K562 (cell line): ENCODE data around the gene ATRNL1.

ENCODE experiments used
- ATF1 ChIP-seq, 2 experiments: fragments of 450-650 bp in 1 of 2; IDR thresholded peaks; 2 replicates each; pipeline ENCODE4 v1.6.1; 2016; ENCODE audit warnings: missing compliant biosample characterization in 1 of 2, missing genetic modification characterization in 1 of 2
- EP300 ChIP-seq: IDR thresholded peaks from 2 replicates; pipeline ENCODE4 v1.6.1; 2012; ENCODE audit warnings: low read length, improper control_type of control experiment
- FUS ChIP-seq: fragments of 200-400 bp; formaldehyde crosslinking; optimal IDR thresholded peaks from 2 replicates; pipeline ENCODE3; 2017; ENCODE audit warnings: low read depth, low read length
- KLF1 ChIP-seq: fragments of 450-650 bp; IDR thresholded peaks from 2 replicates; pipeline ENCODE4 v1.6.1; 2016; ENCODE audit warnings: missing genetic modification characterization, missing compliant biosample characterization
- MAZ ChIP-seq, 2 experiments: fragments of 450-650 bp in 1 of 2; sonication (generic) in 1 of 2; formaldehyde crosslinking; IDR thresholded peaks in 1 of 2; conservative IDR thresholded peaks in 1 of 2; 2 replicates each; pipeline versions ENCODE4 v1.4.0 to v1.5.0; 2020; ENCODE audit warnings: mild to moderate bottlenecking in 1 of 2, missing genetic modification reagents in 1 of 2
- POLR2A ChIP-seq: fragments of 450-650 bp; conservative IDR thresholded peaks from 2 replicates; pipeline ENCODE4 v1.6.1; 2016
- YY1 ChIP-seq, 3 experiments: IDR thresholded peaks; 2 replicates each; pipeline ENCODE4 v1.6.1; 2011; ENCODE audit warnings: low read length in 2 of 3, mild to moderate bottlenecking in 2 of 3, moderate library complexity in 2 of 3, borderline replicate concordance in 1 of 3, control low read depth in 1 of 3, low read depth in 1 of 3; ENCODE audit not compliant: insufficient read depth in 3 of 3, insufficient replicate concordance in 2 of 3, control insufficient read depth in 1 of 3, insufficient read length in 1 of 3; ENCODE audit errors: extremely low read depth in 1 of 3
- ZNF239 ChIP-seq: fragments of 250-450 bp; sonication (Bioruptor Pico); IDR thresholded peaks from 2 replicates; pipeline ENCODE4 v1.4.0; 2020; ENCODE audit warnings: mild to moderate bottlenecking
- ZNF780A ChIP-seq: fragments of 250-450 bp; sonication (Bioruptor Pico); IDR thresholded peaks from 2 replicates; pipeline ENCODE4 v1.5.0; 2021; ENCODE audit warnings: mild to moderate bottlenecking
- TF ChIP-seq, protein P1 (sequence below), 3 experiments: IDR thresholded peaks in 2 of 3; conservative IDR thresholded peaks in 1 of 3; 2 replicates each; pipeline ENCODE4 v1.5.1; 2011 to 2012; ENCODE audit warnings: low read length in 3 of 3, mild to moderate bottlenecking in 3 of 3, control low read depth in 2 of 3, improper control_type of control experiment in 1 of 3, inconsistent platforms in 1 of 3, low read depth in 1 of 3, mixed read lengths in 1 of 3, moderate library complexity in 1 of 3; ENCODE audit not compliant: insufficient read depth in 2 of 3
- TF ChIP-seq, protein P2 (sequence below): conservative IDR thresholded peaks from 2 replicates; pipeline ENCODE4 v1.6.1; 2011; ENCODE audit warnings: low read depth, mild to moderate bottlenecking, low read length; ENCODE audit not compliant: control insufficient read depth
- TF ChIP-seq, protein P3 (sequence below): fragments of 250-450 bp; sonication (Bioruptor Pico); IDR thresholded peaks from 2 replicates; pipeline ENCODE4 v1.4.0; 2020; ENCODE audit warnings: mild to moderate bottlenecking

GRCh38 chr10:115566867-115567266 lies 473.7 kb downstream of the ATRNL1 start:
- TF ChIP-seq ATF1 (CRISPR knock-in tag; IDR thresholded peaks at IDR 0.05), result no peak
- TF ChIP-seq ATF1 (tag; IDR thresholded peaks at IDR 0.05), result no peak
- no peak for TF ChIP-seq ZNF780A (CRISPR knock-in tag)
- TF ChIP-seq, protein P1, sequence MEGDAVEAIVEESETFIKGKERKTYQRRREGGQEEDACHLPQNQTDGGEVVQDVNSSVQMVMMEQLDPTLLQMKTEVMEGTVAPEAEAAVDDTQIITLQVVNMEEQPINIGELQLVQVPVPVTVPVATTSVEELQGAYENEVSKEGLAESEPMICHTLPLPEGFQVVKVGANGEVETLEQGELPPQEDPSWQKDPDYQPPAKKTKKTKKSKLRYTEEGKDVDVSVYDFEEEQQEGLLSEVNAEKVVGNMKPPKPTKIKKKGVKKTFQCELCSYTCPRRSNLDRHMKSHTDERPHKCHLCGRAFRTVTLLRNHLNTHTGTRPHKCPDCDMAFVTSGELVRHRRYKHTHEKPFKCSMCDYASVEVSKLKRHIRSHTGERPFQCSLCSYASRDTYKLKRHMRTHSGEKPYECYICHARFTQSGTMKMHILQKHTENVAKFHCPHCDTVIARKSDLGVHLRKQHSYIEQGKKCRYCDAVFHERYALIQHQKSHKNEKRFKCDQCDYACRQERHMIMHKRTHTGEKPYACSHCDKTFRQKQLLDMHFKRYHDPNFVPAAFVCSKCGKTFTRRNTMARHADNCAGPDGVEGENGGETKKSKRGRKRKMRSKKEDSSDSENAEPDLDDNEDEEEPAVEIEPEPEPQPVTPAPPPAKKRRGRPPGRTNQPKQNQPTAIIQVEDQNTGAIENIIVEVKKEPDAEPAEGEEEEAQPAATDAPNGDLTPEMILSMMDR (IDR thresholded peaks at IDR 0.05 in 2 of 3, conservative IDR thresholded peaks at IDR 0.05 in 1 of 3; ENCODE audit: insufficient read depth in 2 of 3, low read depth in 1 of 3, low read length in 3 of 3), result no peak
- TF ChIP-seq, protein P2, sequence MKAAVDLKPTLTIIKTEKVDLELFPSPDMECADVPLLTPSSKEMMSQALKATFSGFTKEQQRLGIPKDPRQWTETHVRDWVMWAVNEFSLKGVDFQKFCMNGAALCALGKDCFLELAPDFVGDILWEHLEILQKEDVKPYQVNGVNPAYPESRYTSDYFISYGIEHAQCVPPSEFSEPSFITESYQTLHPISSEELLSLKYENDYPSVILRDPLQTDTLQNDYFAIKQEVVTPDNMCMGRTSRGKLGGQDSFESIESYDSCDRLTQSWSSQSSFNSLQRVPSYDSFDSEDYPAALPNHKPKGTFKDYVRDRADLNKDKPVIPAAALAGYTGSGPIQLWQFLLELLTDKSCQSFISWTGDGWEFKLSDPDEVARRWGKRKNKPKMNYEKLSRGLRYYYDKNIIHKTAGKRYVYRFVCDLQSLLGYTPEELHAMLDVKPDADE, result no peak
- no peak for TF ChIP-seq KLF1 (tag)
- no peak for TF ChIP-seq ZNF239 (CRISPR knock-in tag)
- TF ChIP-seq EP300, result no peak
- no peak for TF ChIP-seq MAZ (CRISPR knock-in tag; conservative IDR thresholded peaks at IDR 0.05 in 1 of 2, IDR thresholded peaks at IDR 0.05 in 1 of 2)
- TF ChIP-seq, protein P3, sequence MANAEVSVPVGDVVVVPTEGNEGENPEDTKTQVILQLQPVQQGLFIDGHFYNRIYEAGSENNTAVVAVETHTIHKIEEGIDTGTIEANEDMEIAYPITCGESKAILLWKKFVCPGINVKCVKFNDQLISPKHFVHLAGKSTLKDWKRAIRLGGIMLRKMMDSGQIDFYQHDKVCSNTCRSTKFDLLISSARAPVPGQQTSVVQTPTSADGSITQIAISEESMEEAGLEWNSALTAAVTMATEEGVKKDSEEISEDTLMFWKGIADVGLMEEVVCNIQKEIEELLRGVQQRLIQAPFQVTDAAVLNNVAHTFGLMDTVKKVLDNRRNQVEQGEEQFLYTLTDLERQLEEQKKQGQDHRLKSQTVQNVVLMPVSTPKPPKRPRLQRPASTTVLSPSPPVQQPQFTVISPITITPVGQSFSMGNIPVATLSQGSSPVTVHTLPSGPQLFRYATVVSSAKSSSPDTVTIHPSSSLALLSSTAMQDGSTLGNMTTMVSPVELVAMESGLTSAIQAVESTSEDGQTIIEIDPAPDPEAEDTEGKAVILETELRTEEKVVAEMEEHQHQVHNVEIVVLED (CRISPR knock-in tag), result no peak
- TF ChIP-seq YY1 (IDR thresholded peaks at IDR 0.05; ENCODE audit: borderline replicate concordance in 1 of 3, control insufficient read depth in 1 of 3, extremely low read depth in 1 of 3, insufficient read depth in 3 of 3, insufficient read length in 1 of 3, insufficient replicate concordance in 2 of 3, low read depth in 1 of 3, low read length in 2 of 3), result no peak
- no peak for TF ChIP-seq FUS
- TF ChIP-seq POLR2A, result no peak
